ENCODE measurements around the gene ZNF574.

DNA sequence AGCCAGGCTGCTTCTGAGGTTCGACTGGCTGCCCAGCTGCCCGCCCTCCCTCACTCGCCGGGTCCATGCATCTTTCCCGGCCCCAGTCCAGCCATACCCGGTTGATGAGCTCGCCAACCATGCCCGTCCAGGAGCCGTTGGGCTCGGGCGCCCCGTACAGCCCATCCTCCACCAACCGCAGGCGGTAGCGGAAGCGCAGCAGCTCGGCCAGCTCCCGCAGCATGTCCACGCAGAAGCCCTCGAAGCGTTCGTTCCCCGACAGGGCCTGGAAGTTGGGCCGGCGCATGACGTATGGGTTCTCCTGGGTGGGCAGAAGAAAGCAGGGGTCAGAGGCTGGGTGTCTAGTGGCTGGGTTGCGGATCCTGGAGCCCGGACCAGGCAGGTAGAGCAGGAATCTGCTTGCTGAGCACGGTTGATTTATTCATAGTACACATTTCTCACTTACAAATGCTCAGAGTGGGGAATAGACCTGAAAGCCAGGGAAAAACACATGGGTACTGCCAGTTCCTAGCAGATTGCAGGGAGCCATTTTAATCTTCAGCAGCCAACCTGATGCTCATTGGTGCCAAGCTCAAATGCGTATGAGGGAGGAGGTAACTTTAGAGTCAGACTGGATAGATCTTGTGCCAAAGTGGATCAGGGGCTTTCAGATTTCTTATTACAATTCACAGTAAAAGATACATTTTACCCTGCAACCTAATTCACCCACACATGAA lies 33.4 kb upstream of the ZNF574 start:
- TF ChIP-seq, protein P1, sequence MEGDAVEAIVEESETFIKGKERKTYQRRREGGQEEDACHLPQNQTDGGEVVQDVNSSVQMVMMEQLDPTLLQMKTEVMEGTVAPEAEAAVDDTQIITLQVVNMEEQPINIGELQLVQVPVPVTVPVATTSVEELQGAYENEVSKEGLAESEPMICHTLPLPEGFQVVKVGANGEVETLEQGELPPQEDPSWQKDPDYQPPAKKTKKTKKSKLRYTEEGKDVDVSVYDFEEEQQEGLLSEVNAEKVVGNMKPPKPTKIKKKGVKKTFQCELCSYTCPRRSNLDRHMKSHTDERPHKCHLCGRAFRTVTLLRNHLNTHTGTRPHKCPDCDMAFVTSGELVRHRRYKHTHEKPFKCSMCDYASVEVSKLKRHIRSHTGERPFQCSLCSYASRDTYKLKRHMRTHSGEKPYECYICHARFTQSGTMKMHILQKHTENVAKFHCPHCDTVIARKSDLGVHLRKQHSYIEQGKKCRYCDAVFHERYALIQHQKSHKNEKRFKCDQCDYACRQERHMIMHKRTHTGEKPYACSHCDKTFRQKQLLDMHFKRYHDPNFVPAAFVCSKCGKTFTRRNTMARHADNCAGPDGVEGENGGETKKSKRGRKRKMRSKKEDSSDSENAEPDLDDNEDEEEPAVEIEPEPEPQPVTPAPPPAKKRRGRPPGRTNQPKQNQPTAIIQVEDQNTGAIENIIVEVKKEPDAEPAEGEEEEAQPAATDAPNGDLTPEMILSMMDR (conservative IDR thresholded peaks at IDR 0.05) = no peak
- no peak for TF ChIP-seq ZFX (IDR thresholded peaks at IDR 0.05)

Data from C4-2B (cell line).